ENCODE data around the gene STPG2. TPM values are rescaled to one million over a fixed set of nuclear protein-coding genes. Genes with fewer than 3 reads are reported as not detected.
"Not testable (repeated sequence)": the region's sequence is repeated elsewhere in the genome, so short reads cannot be mapped to it uniquely, and the experiment has no call there.

STPG2 gene
- total RNA-seq, 8 experiments from 2014 or later, result 0.05 to 0.93 (median 0.35) TPM; not detected in 1

DNA sequence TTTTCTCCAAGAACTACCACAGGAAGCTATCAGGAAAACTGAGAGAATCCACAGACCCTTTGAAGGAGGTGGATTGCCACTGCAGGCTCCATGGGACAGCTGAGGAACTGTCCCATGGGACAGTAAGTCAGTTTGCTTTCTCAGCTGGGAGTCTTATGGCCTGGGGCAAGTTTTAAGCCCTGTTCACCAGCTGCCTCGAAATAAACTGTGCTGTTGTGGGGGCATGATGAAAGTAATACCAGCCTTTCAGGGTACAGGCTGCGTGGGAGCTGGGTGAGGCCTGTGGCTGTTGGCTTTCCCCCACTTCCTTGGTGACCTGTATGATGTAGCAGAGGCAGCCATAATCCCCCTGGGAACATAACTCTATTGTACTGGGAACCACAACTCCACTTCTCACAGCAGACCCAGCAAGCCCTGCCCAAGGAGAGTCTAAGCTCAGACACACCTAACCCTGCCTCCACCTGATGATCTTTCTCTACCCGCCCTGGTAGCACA, 452.1 kb downstream of the STPG2 start:
- in situ Hi-C loops (cut with MboI; ENCODE audit: low pct_unique_long_range_greater_than_20kb in 2 of 9, low sequenced_read_pairs in 9 of 9, unreplicated experiment in 9 of 9), result no loop called here
- WGBS, 10 experiments, result 0 to 100% (median 40%) methylated on average over 1 to 2 of the region's 3 CpGs; no CpG with 5 or more reads in 3 of the 10 experiments

GRCh38 chr4:97670703-97671269, 472.5 kb downstream of the STPG2 start:
- Histone ChIP-seq H3K27ac (no peak overlapping the region), H3K4me1 (replicated peaks in 1 of 2) (peaks cover 3 to 8% of the 10 kb centered on the region in 2 donors), H3K4me3 (no peak overlapping the region)
- peak in 5 of 8 experiments; percentile 33 to 76 (median 43) for ATAC-seq (replicated peaks in 6 of 8)
- in situ Hi-C loops (cut with MboI; ENCODE audit: low pct_unique_long_range_greater_than_20kb in 2 of 9, low sequenced_read_pairs in 9 of 9, unreplicated experiment in 9 of 9), result no loop called here
- WGBS, 10 experiments, result 0 to 60% (median 30%) methylated on average over 1 of the region's 1 CpG; no CpG with 5 or more reads in 4 of the 10 experiments

More for the DNA sequence above, 452.1 kb downstream of the STPG2 start:
- Histone ChIP-seq H3K4me1 (replicated peaks in 1 of 2) (no peaks in the 10 kb centered on the region), H3K27ac (no peak overlapping the region), H3K4me3 (no peak overlapping the region)
- ATAC-seq (replicated peaks in 6 of 8), result no peak

GRCh38 chr4:97665553-97665952, 477.7 kb downstream of the STPG2 start:
- 0 to 100% (median 73%) methylated on average over 1 to 4 of the region's 4 CpGs; no CpG with 5 or more reads in 5 of the 10 experiments for WGBS, 10 experiments
- no peak overlapping the region for H3K27ac ChIP-seq
- no peak overlapping the region for H3K4me3 ChIP-seq
- H3K4me1 ChIP-seq (replicated peaks in 1 of 2), result peaks cover under 1 to 4% of the 10 kb centered on the region in 2 donors
- ATAC-seq (replicated peaks in 6 of 8), result no peak
- in situ Hi-C loops (cut with MboI; ENCODE audit: low pct_unique_long_range_greater_than_20kb in 2 of 9, low sequenced_read_pairs in 9 of 9, unreplicated experiment in 9 of 9), result no loop called here

GRCh38 chr4:97664741-97665140, 478.5 kb downstream of the STPG2 start:
- no peak overlapping the region for H3K27ac ChIP-seq
- no peaks in the 10 kb centered on the region for H3K4me1 ChIP-seq (replicated peaks in 1 of 2)
- WGBS, 10 experiments, result 0 to 100% (median 100%) methylated on average over 1 to 3 of the region's 5 CpGs; no CpG with 5 or more reads in 6 of the 10 experiments
- no peak for ATAC-seq (replicated peaks in 6 of 8)
- no peak overlapping the region for H3K4me3 ChIP-seq
- in situ Hi-C loops (cut with MboI; ENCODE audit: low pct_unique_long_range_greater_than_20kb in 2 of 9, low sequenced_read_pairs in 9 of 9, unreplicated experiment in 9 of 9), result no loop called here

DNA sequence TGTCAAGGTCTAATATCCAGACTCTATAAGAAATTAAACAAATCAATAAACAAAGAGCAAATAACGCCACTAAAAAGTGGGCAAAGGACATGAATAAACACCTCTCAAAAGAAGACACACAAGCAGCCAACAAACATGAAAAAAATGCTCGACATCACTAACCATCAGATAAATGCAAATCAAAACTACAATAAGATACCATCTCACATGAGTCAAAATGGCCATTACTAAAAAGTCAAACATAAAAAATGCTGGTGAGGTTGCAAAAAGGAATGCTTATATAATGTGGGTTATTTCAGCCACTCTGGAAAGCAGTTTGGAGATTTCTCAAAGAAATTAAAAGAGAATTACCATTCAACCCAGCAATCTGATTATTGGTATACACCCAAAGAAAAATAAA, 481.1 kb downstream of the STPG2 start:
- ATAC-seq (replicated peaks in 6 of 8), result no peak
- no peaks in the 10 kb centered on the region for H3K4me1 ChIP-seq (replicated peaks in 1 of 2)
- in situ Hi-C loops (cut with MboI; ENCODE audit: low pct_unique_long_range_greater_than_20kb in 2 of 9, low sequenced_read_pairs in 9 of 9, unreplicated experiment in 9 of 9), result no loop called here
- 0 to 100% (median 74%) methylated on average over 1 to 2 of the region's 2 CpGs for WGBS, 10 experiments
- no peak overlapping the region for H3K27ac ChIP-seq
- H3K4me3 ChIP-seq, result no peak overlapping the region

DNA sequence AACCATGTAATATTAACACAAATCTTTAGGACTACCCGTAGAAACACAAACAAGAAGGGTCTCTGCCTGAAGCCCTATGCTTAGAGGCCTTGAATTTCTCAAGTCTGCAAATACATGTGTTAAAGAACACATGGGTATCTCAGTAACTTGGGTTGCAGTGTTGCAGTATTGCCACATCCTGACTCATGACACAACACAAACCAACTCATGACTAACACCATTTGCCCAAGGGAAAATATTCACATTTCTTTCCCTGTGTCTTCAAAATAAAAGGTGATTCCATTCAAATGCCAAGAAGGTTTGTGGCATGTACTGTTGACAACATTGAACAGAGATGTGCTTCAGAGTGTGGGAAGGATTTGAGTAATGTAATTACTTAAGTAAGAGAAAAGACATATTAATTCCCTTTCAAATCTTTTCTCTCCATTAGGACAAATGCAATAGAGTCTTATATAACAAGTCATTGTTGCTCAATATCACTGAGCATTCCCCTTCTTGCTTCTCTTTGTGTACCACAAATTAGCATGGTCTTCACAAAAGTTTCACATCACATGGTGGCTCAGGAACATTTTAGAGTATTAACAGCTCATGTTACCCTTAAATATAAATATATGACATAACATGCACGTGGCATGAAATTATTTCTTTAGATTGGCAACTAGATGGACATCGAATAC, 487.1 kb downstream of the STPG2 start:
- in situ Hi-C loops (cut with MboI; ENCODE audit: low pct_unique_long_range_greater_than_20kb in 2 of 9, low sequenced_read_pairs in 9 of 9, unreplicated experiment in 9 of 9), result no loop called here
- peak in 3 of 8 experiments; percentile 36 to 41 (median 39) for ATAC-seq (replicated peaks in 6 of 8)
- Histone ChIP-seq H3K4me1 (replicated peaks in 1 of 2) (no peaks in the 10 kb centered on the region), H3K4me3 (no peak overlapping the region), H3K27ac (no peak overlapping the region)
- 0 to 100% (median 86%) methylated on average over 1 to 3 of the region's 3 CpGs; no CpG with 5 or more reads in 1 of the 10 experiments for WGBS, 10 experiments

GRCh38 chr4:97653701-97654100, 489.6 kb downstream of the STPG2 start:
- in situ Hi-C loops (cut with MboI; ENCODE audit: low pct_unique_long_range_greater_than_20kb in 2 of 9, low sequenced_read_pairs in 9 of 9, unreplicated experiment in 9 of 9), result no loop called here
- ATAC-seq (replicated peaks in 6 of 8), result no peak
- no peaks in the 10 kb centered on the region for H3K4me1 ChIP-seq (replicated peaks in 1 of 2)
- 76 to 100% (median 85%) methylated on average over 1 to 2 of the region's 2 CpGs; no CpG with 5 or more reads in 4 of the 10 experiments for WGBS, 10 experiments
- H3K4me3 ChIP-seq, result no peak overlapping the region
- H3K27ac ChIP-seq, result no peak overlapping the region

- H3K4me3 ChIP-seq, result no peak overlapping the region
- in situ Hi-C loops (cut with MboI; ENCODE audit: low pct_unique_long_range_greater_than_20kb in 2 of 9, low sequenced_read_pairs in 9 of 9, unreplicated experiment in 9 of 9), result no loop called here
Measured at GRCh38 chr4:97646997-97647396, 496.3 kb downstream of the STPG2 start.

DNA sequence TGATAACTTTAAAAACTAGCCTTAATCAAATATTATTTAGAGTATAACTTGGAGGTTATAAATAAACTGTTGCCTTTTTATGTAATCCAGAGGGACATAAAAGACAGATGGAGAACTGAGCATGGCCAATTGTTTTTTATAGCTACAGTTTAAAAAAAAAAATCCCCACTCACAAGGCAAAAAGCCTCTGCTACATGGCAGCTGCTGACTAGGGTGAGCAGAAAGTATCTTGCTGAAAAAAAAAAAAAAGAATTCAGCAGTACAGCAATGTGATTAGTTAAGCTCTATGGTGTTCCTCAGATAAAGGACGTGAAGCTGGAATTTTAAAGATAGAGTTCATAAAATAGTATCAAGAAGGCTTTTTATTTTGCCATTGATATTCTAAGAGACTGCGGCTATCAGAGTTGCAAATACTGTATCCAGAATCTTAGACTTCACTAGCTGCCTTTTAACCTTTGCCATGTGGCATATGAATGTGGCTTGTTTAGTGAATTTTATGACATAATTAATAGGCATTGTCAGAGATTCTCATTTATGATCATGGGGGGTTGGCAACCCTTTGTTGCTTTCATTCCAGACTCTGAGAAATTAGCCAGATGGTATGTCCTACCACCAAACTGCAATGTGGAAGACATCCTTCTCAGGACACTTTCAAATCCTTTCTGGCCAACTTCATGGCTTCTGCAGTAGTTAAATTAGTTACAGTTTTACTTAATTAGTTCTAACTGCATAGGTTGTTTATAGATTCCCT, 498.0 kb downstream of the STPG2 start:
- WGBS, 10 experiments, result 0 to 72% (median 33%) methylated on average over 1 to 2 of the region's 2 CpGs; no CpG with 5 or more reads in 1 of the 10 experiments
- Histone ChIP-seq H3K4me1 (replicated peaks in 1 of 2) (peaks cover 3 to 24% of the 10 kb centered on the region in 2 donors), H3K27ac (no peak overlapping the region), H3K4me3 (no peak overlapping the region)
- in situ Hi-C loops (cut with MboI; ENCODE audit: low pct_unique_long_range_greater_than_20kb in 2 of 9, low sequenced_read_pairs in 9 of 9, unreplicated experiment in 9 of 9), result no loop called here
- ATAC-seq (replicated peaks in 6 of 8), result peak in 5 of 8 experiments; percentile 45 to 73 (median 47)

More at GRCh38 chr4:97646997-97647396, 496.3 kb downstream of the STPG2 start:
- Histone ChIP-seq H3K27ac (no peak overlapping the region), H3K4me1 (replicated peaks in 1 of 2) (peaks cover 3 to 24% of the 10 kb centered on the region in 2 donors)
- peak in 3 of 8 experiments; percentile 16 to 66 (median 42) for ATAC-seq (replicated peaks in 6 of 8)

- H3K27ac ChIP-seq, result no peak overlapping the region
- H3K4me1 ChIP-seq (replicated peaks in 1 of 2), result peaks cover 3 to 24% of the 10 kb centered on the region in 2 donors
- ATAC-seq (replicated peaks in 6 of 8), result no peak
- in situ Hi-C loops (cut with MboI; ENCODE audit: low pct_unique_long_range_greater_than_20kb in 2 of 9, low sequenced_read_pairs in 9 of 9, unreplicated experiment in 9 of 9), result no loop called here
- H3K4me3 ChIP-seq, result no peak overlapping the region
Measured at GRCh38 chr4:97643179-97643578, 500.1 kb downstream of the STPG2 start.

GRCh38 chr4:97639961-97640360, 503.3 kb downstream of the STPG2 start:
- in situ Hi-C loops (cut with MboI; ENCODE audit: low pct_unique_long_range_greater_than_20kb in 2 of 9, low sequenced_read_pairs in 9 of 9, unreplicated experiment in 9 of 9), result no loop called here
- H3K27ac ChIP-seq, result no peak overlapping the region
- ATAC-seq (replicated peaks in 6 of 8), result no peak
- H3K4me3 ChIP-seq, result no peak overlapping the region
- 0 to 100% (median 100%) methylated on average over 1 of the region's 1 CpG; no CpG with 5 or more reads in 1 of the 10 experiments for WGBS, 10 experiments
- peaks cover 0 to 4% of the 10 kb centered on the region in 2 donors for H3K4me1 ChIP-seq (replicated peaks in 1 of 2)

- ATAC-seq (replicated peaks in 6 of 8); H3K4me1 ChIP-seq (replicated peaks in 1 of 2); in situ Hi-C loops (cut with MboI; ENCODE audit: low pct_unique_long_range_greater_than_20kb in 2 of 9, low sequenced_read_pairs in 9 of 9, unreplicated experiment in 9 of 9); H3K27ac ChIP-seq; H3K4me3 ChIP-seq: not testable (repeated sequence)
- 0% methylated on average over 1 of the region's 8 CpGs; no CpG with 5 or more reads in 9 of the 10 experiments for WGBS, 10 experiments
Measured at GRCh38 chr4:97633831-97634230, 509.4 kb downstream of the STPG2 start.

DNA sequence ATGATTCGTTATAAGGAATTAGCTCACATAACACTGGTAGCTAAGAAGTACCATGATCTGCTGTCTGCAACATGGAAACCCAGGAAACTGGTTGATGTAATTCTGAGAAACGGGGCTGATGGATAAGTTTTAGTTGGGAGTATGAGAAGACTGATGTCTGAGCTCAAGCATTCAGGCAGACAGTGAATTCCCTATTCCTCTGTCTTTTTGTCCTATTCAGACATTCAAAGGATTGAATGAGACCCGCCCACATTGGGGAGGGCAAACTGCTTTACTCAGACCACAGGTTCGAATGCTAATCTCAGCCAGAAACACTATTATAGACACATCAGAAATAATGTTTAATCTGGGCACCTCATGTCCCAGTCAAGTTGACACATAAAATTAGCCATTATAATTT, 515.5 kb downstream of the STPG2 start:
- H3K27ac ChIP-seq, result peak overlapping the region in 1 of 2 donors; percentile 48
- WGBS, 10 experiments, result 0 to 69% (median 43%) methylated on average over 1 to 4 of the region's 4 CpGs; no CpG with 5 or more reads in 2 of the 10 experiments
- in situ Hi-C loops (cut with MboI; ENCODE audit: low pct_unique_long_range_greater_than_20kb in 2 of 9, low sequenced_read_pairs in 9 of 9, unreplicated experiment in 9 of 9), result no loop called here
- H3K4me1 ChIP-seq (replicated peaks in 1 of 2), result peaks cover 0 to 6% of the 10 kb centered on the region in 2 donors
- H3K4me3 ChIP-seq, result no peak overlapping the region
- ATAC-seq (replicated peaks in 6 of 8), result peak in 5 of 8 experiments; percentile 70 to 86 (median 76)
